ENCODE measurements around the gene SPTBN1. TPM values are rescaled to one million over a fixed set of nuclear protein-coding genes. Genes with fewer than 3 reads are reported as not detected.
"Not testable (repeated sequence)": the region's sequence is repeated elsewhere in the genome, so short reads cannot be mapped to it uniquely, and the experiment has no call there.

SPTBN1 gene
- total RNA-seq, 8 experiments from 2014 or later: 114 to 408 (median 185) TPM

GRCh38 chr2:54518430-54518829, 62.3 kb downstream of the SPTBN1 start:
- in situ Hi-C loops (cut with MboI; ENCODE audit: low pct_unique_long_range_greater_than_20kb in 2 of 9, low sequenced_read_pairs in 9 of 9, unreplicated experiment in 9 of 9): no loop called here
- Histone ChIP-seq H3K27ac (no peak overlapping the region), H3K4me1 (replicated peaks in 1 of 2) (peaks cover 0 to 2% of the 10 kb centered on the region in 2 donors), H3K4me3 (no peak overlapping the region)
- 11 to 100% (median 60%) methylated on average over 1 to 2 of the region's 2 CpGs; no CpG with 5 or more reads in 3 of the 10 experiments for WGBS, 10 experiments
- no peak for ATAC-seq (replicated peaks in 6 of 8)

GRCh38 chr2:54519841-54520459, 63.8 kb downstream of the SPTBN1 start:
- ATAC-seq (replicated peaks in 6 of 8): peak in 1 of 8 experiments; percentile 6
- Histone ChIP-seq H3K4me3 (no peak overlapping the region), H3K4me1 (replicated peaks in 1 of 2) (peaks cover 0 to 2% of the 10 kb centered on the region in 2 donors), H3K27ac (no peak overlapping the region)
- in situ Hi-C loops (cut with MboI; ENCODE audit: low pct_unique_long_range_greater_than_20kb in 2 of 9, low sequenced_read_pairs in 9 of 9, unreplicated experiment in 9 of 9): no loop called here
- 66 to 96% (median 88%) methylated on average over 2 to 11 of the region's 12 CpGs; no CpG with 5 or more reads in 2 of the 10 experiments for WGBS, 10 experiments

- peaks cover 0 to 2% of the 10 kb centered on the region in 2 donors for H3K4me1 ChIP-seq (replicated peaks in 1 of 2)
- no peak for ATAC-seq (replicated peaks in 6 of 8)
- in situ Hi-C loops (cut with MboI; ENCODE audit: low pct_unique_long_range_greater_than_20kb in 2 of 9, low sequenced_read_pairs in 9 of 9, unreplicated experiment in 9 of 9): no loop called here
- no peak overlapping the region for H3K4me3 ChIP-seq
- 0 to 80% (median 58%) methylated on average over 1 to 2 of the region's 3 CpGs; no CpG with 5 or more reads in 6 of the 10 experiments for whole genome bisulfite sequencing, 10 experiments
- H3K27ac ChIP-seq: no peak overlapping the region
These were observed 64.6 kb downstream of the SPTBN1 start for GRCh38 chr2:54520687-54521086.

- peak in 2 of 8 experiments; percentile 25 to 35 for ATAC-seq (replicated peaks in 6 of 8)
- whole genome bisulfite sequencing, 10 experiments: 0 to 100% (median 51%) methylated on average over 1 to 5 of the region's 5 CpGs; no CpG with 5 or more reads in 1 of the 10 experiments
- H3K4me1 ChIP-seq (replicated peaks in 1 of 2): no peaks in the 10 kb centered on the region
- H3K27ac ChIP-seq: no peak overlapping the region
- no peak overlapping the region for H3K4me3 ChIP-seq
- in situ Hi-C loops (cut with MboI; ENCODE audit: low pct_unique_long_range_greater_than_20kb in 2 of 9, low sequenced_read_pairs in 9 of 9, unreplicated experiment in 9 of 9): no loop called here
These were observed 66.6 kb downstream of the SPTBN1 start for GRCh38 chr2:54522624-54523281.

- no peak for ATAC-seq (replicated peaks in 6 of 8)
- whole genome bisulfite sequencing, 10 experiments: 29 to 100% (median 66%) methylated on average over 1 to 4 of the region's 4 CpGs; no CpG with 5 or more reads in 3 of the 10 experiments
- H3K4me3 ChIP-seq: no peak overlapping the region
- H3K4me1 ChIP-seq (replicated peaks in 1 of 2): no peaks in the 10 kb centered on the region
- no peak overlapping the region for H3K27ac ChIP-seq
- in situ Hi-C loops (cut with MboI; ENCODE audit: low pct_unique_long_range_greater_than_20kb in 2 of 9, low sequenced_read_pairs in 9 of 9, unreplicated experiment in 9 of 9): no loop called here
These were observed 67.3 kb downstream of the SPTBN1 start for GRCh38 chr2:54523324-54523959.

- H3K4me1 ChIP-seq (replicated peaks in 1 of 2): no peaks in the 10 kb centered on the region
- no peak overlapping the region for H3K4me3 ChIP-seq
- in situ Hi-C loops (cut with MboI; ENCODE audit: low pct_unique_long_range_greater_than_20kb in 2 of 9, low sequenced_read_pairs in 9 of 9, unreplicated experiment in 9 of 9): no loop called here
- ATAC-seq (replicated peaks in 6 of 8): peak; percentile 83 to 98 (median 97)
- peak overlapping the region in 1 of 2 donors; percentile 24 for H3K27ac ChIP-seq
- WGBS, 10 experiments: 0 to 100% (median 37%) methylated on average over 1 to 12 of the region's 13 CpGs
These were observed 68.3 kb downstream of the SPTBN1 start for GRCh38 chr2:54524226-54524991.

GRCh38 chr2:54525321-54525720, 69.2 kb downstream of the SPTBN1 start:
- in situ Hi-C loops (cut with MboI; ENCODE audit: low pct_unique_long_range_greater_than_20kb in 2 of 9, low sequenced_read_pairs in 9 of 9, unreplicated experiment in 9 of 9): no loop called here
- ATAC-seq (replicated peaks in 6 of 8): no peak

GRCh38 chr2:54526226-54526879, 70.2 kb downstream of the SPTBN1 start:
- H3K27ac ChIP-seq: no peak overlapping the region
- no peak for ATAC-seq (replicated peaks in 6 of 8)
- in situ Hi-C loops (cut with MboI; ENCODE audit: low pct_unique_long_range_greater_than_20kb in 2 of 9, low sequenced_read_pairs in 9 of 9, unreplicated experiment in 9 of 9): no loop called here
- H3K4me1 ChIP-seq (replicated peaks in 1 of 2): no peaks in the 10 kb centered on the region
- no peak overlapping the region for H3K4me3 ChIP-seq
- WGBS, 10 experiments: 86 to 100% (median 97%) methylated on average over 2 to 7 of the region's 12 CpGs; no CpG with 5 or more reads in 3 of the 10 experiments

More at GRCh38 chr2:54525321-54525720, 69.2 kb downstream of the SPTBN1 start:
- Histone ChIP-seq H3K4me3 (no peak overlapping the region), H3K27ac (no peak overlapping the region), H3K4me1 (replicated peaks in 1 of 2) (no peaks in the 10 kb centered on the region)
- WGBS, 10 experiments: 42 to 98% (median 92%) methylated on average over 2 to 9 of the region's 9 CpGs; no CpG with 5 or more reads in 1 of the 10 experiments

GRCh38 chr2:54528311-54528955, 72.3 kb downstream of the SPTBN1 start:
- ATAC-seq (replicated peaks in 6 of 8): no peak
- in situ Hi-C loops (cut with MboI; ENCODE audit: low pct_unique_long_range_greater_than_20kb in 2 of 9, low sequenced_read_pairs in 9 of 9, unreplicated experiment in 9 of 9): no loop called here
- 74 to 100% (median 100%) methylated on average over 1 of the region's 1 CpG; no CpG with 5 or more reads in 3 of the 10 experiments for WGBS, 10 experiments
- Histone ChIP-seq H3K4me1 (replicated peaks in 1 of 2) (peaks cover 5 to 7% of the 10 kb centered on the region in 2 donors), H3K27ac (no peak overlapping the region), H3K4me3 (no peak overlapping the region)

GRCh38 chr2:54529518-54529917, 73.4 kb downstream of the SPTBN1 start:
- peaks cover 13 to 18% of the 10 kb centered on the region in 2 donors for H3K4me1 ChIP-seq (replicated peaks in 1 of 2)
- ATAC-seq (replicated peaks in 6 of 8); H3K4me3 ChIP-seq; H3K27ac ChIP-seq; in situ Hi-C loops (cut with MboI; ENCODE audit: low pct_unique_long_range_greater_than_20kb in 2 of 9, low sequenced_read_pairs in 9 of 9, unreplicated experiment in 9 of 9): not testable (repeated sequence)
- WGBS, 10 experiments: 100% methylated on average over 1 of the region's 1 CpG; no CpG with 5 or more reads in 6 of the 10 experiments

GRCh38 chr2:54529935-54530334, 73.8 kb downstream of the SPTBN1 start:
- H3K4me1 ChIP-seq (replicated peaks in 1 of 2): peaks cover 16 to 22% of the 10 kb centered on the region in 2 donors
- peak in 3 of 8 experiments; percentile 21 to 54 (median 46) for ATAC-seq (replicated peaks in 6 of 8)
- WGBS, 10 experiments: 12 to 100% (median 58%) methylated on average over 1 to 2 of the region's 2 CpGs; no CpG with 5 or more reads in 2 of the 10 experiments
- no peak overlapping the region for H3K27ac ChIP-seq
- in situ Hi-C loops (cut with MboI; ENCODE audit: low pct_unique_long_range_greater_than_20kb in 2 of 9, low sequenced_read_pairs in 9 of 9, unreplicated experiment in 9 of 9): no loop called here
- no peak overlapping the region for H3K4me3 ChIP-seq

GRCh38 chr2:54531558-54531957, 75.4 kb downstream of the SPTBN1 start:
- in situ Hi-C loops (cut with MboI; ENCODE audit: low pct_unique_long_range_greater_than_20kb in 2 of 9, low sequenced_read_pairs in 9 of 9, unreplicated experiment in 9 of 9): no loop called here
- WGBS, 10 experiments: 12 to 100% (median 93%) methylated on average over 1 to 5 of the region's 5 CpGs; no CpG with 5 or more reads in 1 of the 10 experiments
- Histone ChIP-seq H3K4me1 (replicated peaks in 1 of 2) (peaks cover 16 to 25% of the 10 kb centered on the region in 2 donors), H3K27ac (no peak overlapping the region), H3K4me3 (no peak overlapping the region)
- peak in 1 of 8 experiments; percentile 19 for ATAC-seq (replicated peaks in 6 of 8)
